H1 (cell line): ENCODE measurements around the gene DOCK9. TPM values are rescaled to one million over a fixed set of nuclear protein-coding genes. Genes with fewer than 3 reads are reported as not detected.
A peak's percentile ranks its signal among the peaks of the same experiment; 100 is the strongest.

ENCODE experiments used
- ASH2L ChIP-seq: fragments of 200-600, 300-600 bp; sonication (generic); IDR thresholded peaks from one replicate; pipeline ENCODE4 v1.7.1; 2017; ENCODE audit warnings: low read length
- BACH1 ChIP-seq: IDR thresholded peaks from 2 replicates; pipeline ENCODE4 v1.6.1; 2012; ENCODE audit warnings: low read length, improper control_type of control experiment
- CHD1 ChIP-seq: IDR thresholded peaks from 2 replicates; pipeline ENCODE4 v1.6.1; 2012; ENCODE audit warnings: low read depth, low read length, improper control_type of control experiment
- CHD7 ChIP-seq: fragments of 300-600 bp; sonication (generic); IDR thresholded peaks from 2 replicates; pipeline ENCODE4 v1.7.1; 2012; ENCODE audit warnings: low read length, moderate library complexity, mild to moderate bottlenecking, inconsistent platforms; ENCODE audit not compliant: insufficient replicate concordance
- EGR1 ChIP-seq: IDR thresholded peaks from 2 replicates; pipeline ENCODE4 v1.6.1; 2011; ENCODE audit warnings: low read depth, low read length, borderline replicate concordance
- GABPA ChIP-seq: IDR thresholded peaks from 2 replicates; pipeline ENCODE4 v1.6.1; 2011; ENCODE audit warnings: mild to moderate bottlenecking, low read length, moderate library complexity, borderline replicate concordance; ENCODE audit not compliant: insufficient read depth
- JUN ChIP-seq: IDR thresholded peaks from 2 replicates; pipeline ENCODE4 v1.6.1; 2011; ENCODE audit warnings: low read depth, mild to moderate bottlenecking, improper control_type of control experiment, low read length
- KDM1A ChIP-seq: fragments of 200-600, 300-600 bp; sonication (generic); IDR thresholded peaks from 2 replicates; pipeline ENCODE4 v1.7.1; 2016; ENCODE audit warnings: mild to moderate bottlenecking, low read length, borderline replicate concordance
- MAX ChIP-seq: IDR thresholded peaks from 2 replicates; pipeline ENCODE4 v1.6.1; 2012; ENCODE audit warnings: inconsistent platforms
- RXRA ChIP-seq: IDR thresholded peaks from 2 replicates; pipeline ENCODE4 v1.6.1; 2011; ENCODE audit warnings: low read depth, mild to moderate bottlenecking, low read length, moderate library complexity; ENCODE audit not compliant: insufficient read depth
- SIX5 ChIP-seq: IDR thresholded peaks from 2 replicates; pipeline ENCODE4 v1.6.1; 2011; ENCODE audit warnings: mild to moderate bottlenecking, low read depth, low read length
- SUZ12 ChIP-seq: fragments of 200-600 bp; sonication (generic); IDR thresholded peaks from 2 replicates; pipeline ENCODE4 v1.6.1; 2012; ENCODE audit warnings: mild to moderate bottlenecking, inconsistent platforms, low read length, moderate library complexity, mixed read lengths
- TEAD4 ChIP-seq: IDR thresholded peaks from 2 replicates; pipeline ENCODE4 v1.6.1; 2012; ENCODE audit warnings: low read depth, low read length, inconsistent platforms, mixed read lengths
- polyA plus RNA-seq, 7 experiments: library from polyadenylated mRNA; depleted of rRNA in 3 of 7; stranded (reverse) in 5 of 7; unstranded in 2 of 7; fragments of >200 nt in 5 of 7; fragments of 200-250 nt in 2 of 7; gene quantifications; 1 replicate in 5 of 7; 2 replicates in 1 of 7; 4 replicates in 1 of 7; pipeline versions ENCODE4 v1.2.1 to v1.2.3, GENCODE V29; 2011 to 2013; ENCODE audit warnings: missing spikeins in 2 of 7, mixed read lengths in 2 of 7
- total RNA-seq: library from RNA; stranded (reverse); fragmentation: NEBNext Ultra II Directional; extraction: Animal tissue kit (Norgen Biotek cat#: 25700); gene quantifications from 2 replicates; pipeline ENCODE4 v1.2.1, GENCODE V29; 2021

Gene DOCK9
- total and polyA plus RNA-seq, 2 of the 8 experiments (the other 6 are each of a cell fraction or from before 2014, with no cell fraction given): 21.6 to 31.5 TPM

- no peak for TF ChIP-seq CHD1
- TF ChIP-seq SUZ12: no peak
- no peak for TF ChIP-seq TEAD4
- TF ChIP-seq EGR1: no peak
- TF ChIP-seq RXRA: no peak
- no peak for TF ChIP-seq ASH2L
- TF ChIP-seq KDM1A: no peak
- TF ChIP-seq BACH1: no peak
- TF ChIP-seq SIX5: no peak
- no peak for TF ChIP-seq GABPA
- TF ChIP-seq JUN: no peak
- peak; percentile 97 for TF ChIP-seq MAX
- TF ChIP-seq CHD7: no peak
Observed at GRCh38 chr13:98827449-98827848, 150.4 kb downstream of the DOCK9 start (continued).
